ENCODE measurements around the gene TOPORS. TPM values are rescaled to one million over a fixed set of nuclear protein-coding genes. Genes with fewer than 3 reads are reported as not detected.
"Not testable (repeated sequence)": the region's sequence is repeated elsewhere in the genome, so short reads cannot be mapped to it uniquely, and the experiment has no call there.

The TOPORS gene
- 10 to 100 TPM; 12.5 to 18.2 (median 16.6) TPM for total RNA-seq
- long read RNA-seq, donor 1, full-length matches to known transcripts = 7 of 14 reads
- long read RNA-seq, donor 1, partial matches to known transcripts = 4 of 14 reads
- long read RNA-seq, donor 1, other reads (novel, unspliced or antisense) = 3 of 14 reads
- long read RNA-seq, donor 2, full-length matches to known transcripts = 7 of 8 reads
- long read RNA-seq, donor 2, partial matches to known transcripts = 0 of 8 reads
- long read RNA-seq, donor 2, other reads (novel, unspliced or antisense) = 1 of 8 reads

- peak; percentile 92 for ATAC-seq
- no peaks in the 10 kb centered on the region for H3K9me3 ChIP-seq
- DNase-seq = peak; percentile 92 to 95 (median 94)
- peaks cover 15% of the 10 kb centered on the region for H3K4me1 ChIP-seq (ENCODE audit: low read depth)
- intact Hi-C loops (cut with DNase I, micrococcal nuclease) = no loop called here
- H3K4me3 ChIP-seq = peak within 1 kb of the TSS; percentile 67
- H3K36me3 ChIP-seq (ENCODE audit: low read depth) = no peaks in the 10 kb centered on the region
- TF ChIP-seq, protein P1, sequence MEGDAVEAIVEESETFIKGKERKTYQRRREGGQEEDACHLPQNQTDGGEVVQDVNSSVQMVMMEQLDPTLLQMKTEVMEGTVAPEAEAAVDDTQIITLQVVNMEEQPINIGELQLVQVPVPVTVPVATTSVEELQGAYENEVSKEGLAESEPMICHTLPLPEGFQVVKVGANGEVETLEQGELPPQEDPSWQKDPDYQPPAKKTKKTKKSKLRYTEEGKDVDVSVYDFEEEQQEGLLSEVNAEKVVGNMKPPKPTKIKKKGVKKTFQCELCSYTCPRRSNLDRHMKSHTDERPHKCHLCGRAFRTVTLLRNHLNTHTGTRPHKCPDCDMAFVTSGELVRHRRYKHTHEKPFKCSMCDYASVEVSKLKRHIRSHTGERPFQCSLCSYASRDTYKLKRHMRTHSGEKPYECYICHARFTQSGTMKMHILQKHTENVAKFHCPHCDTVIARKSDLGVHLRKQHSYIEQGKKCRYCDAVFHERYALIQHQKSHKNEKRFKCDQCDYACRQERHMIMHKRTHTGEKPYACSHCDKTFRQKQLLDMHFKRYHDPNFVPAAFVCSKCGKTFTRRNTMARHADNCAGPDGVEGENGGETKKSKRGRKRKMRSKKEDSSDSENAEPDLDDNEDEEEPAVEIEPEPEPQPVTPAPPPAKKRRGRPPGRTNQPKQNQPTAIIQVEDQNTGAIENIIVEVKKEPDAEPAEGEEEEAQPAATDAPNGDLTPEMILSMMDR (IDR thresholded peaks at IDR 0.05) = no peak
Observed at GRCh38 chr9:32552172-32552872, at the start of gene TOPORS, which contains the start of gene SMIM27. Gene TOPORS, minus strand, starts transcription at chr9:32552586. Its CDS starts 150 bp downstream, at chr9:32552436. Gene SMIM27, plus strand, starts transcription at chr9:32552327. Its CDS starts 108 bp downstream, at chr9:32552435.

DNA sequence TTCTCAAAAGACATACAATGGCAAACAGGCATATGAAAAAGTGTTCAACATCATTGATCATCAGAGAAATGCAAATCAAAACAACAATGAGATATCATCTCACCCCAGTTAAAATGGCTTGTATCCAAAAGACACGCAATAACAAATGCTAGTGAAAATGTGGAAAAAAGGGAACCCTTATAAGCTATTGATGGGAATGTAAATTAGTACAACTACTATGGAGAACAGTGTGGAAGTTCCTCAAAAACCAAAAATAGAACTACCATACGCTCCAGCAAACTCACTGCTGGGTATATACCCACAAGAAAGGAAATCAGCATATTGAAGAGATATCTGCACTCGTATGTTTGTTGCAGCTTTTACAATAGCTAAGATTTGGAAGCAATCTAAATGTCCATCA lies 46.6 kb upstream of the TOPORS start:
- DNase-seq; intact Hi-C loops (cut with DNase I, micrococcal nuclease); ATAC-seq; H3K4me1 ChIP-seq (ENCODE audit: low read depth); H3K36me3 ChIP-seq (ENCODE audit: low read depth); H3K9me3 ChIP-seq; H3K4me3 ChIP-seq: not testable (repeated sequence)

DNA sequence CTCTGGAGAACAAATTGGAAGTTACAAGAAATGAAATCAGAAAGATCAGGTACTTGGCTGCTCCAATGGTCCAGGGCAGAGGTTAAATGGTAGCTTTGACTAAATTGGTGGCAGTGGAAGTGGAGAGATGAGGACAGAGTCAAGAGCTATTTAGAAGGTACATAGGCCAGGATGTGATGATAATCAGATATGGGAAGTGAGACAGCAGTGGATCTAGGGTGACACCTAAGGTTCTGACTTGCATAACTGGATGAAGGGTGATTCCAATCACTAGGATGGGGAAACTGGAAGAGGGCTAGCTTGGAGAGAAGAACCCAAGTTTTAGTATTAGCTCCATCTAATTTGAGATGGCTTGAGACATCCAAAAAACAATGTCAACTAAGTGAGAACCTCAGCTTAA lies 44.5 kb upstream of the TOPORS start:
- H3K9me3 ChIP-seq = no peaks in the 10 kb centered on the region
- no peak overlapping the region for H3K4me3 ChIP-seq
- no peak for ATAC-seq
- DNase-seq = no peak
- H3K4me1 ChIP-seq (ENCODE audit: low read depth) = no peaks in the 10 kb centered on the region
- intact Hi-C loops (cut with DNase I, micrococcal nuclease) = no loop called here
- H3K36me3 ChIP-seq (ENCODE audit: low read depth) = no peaks in the 10 kb centered on the region
- TF ChIP-seq, protein P1 (IDR thresholded peaks at IDR 0.05) = no peak

DNA sequence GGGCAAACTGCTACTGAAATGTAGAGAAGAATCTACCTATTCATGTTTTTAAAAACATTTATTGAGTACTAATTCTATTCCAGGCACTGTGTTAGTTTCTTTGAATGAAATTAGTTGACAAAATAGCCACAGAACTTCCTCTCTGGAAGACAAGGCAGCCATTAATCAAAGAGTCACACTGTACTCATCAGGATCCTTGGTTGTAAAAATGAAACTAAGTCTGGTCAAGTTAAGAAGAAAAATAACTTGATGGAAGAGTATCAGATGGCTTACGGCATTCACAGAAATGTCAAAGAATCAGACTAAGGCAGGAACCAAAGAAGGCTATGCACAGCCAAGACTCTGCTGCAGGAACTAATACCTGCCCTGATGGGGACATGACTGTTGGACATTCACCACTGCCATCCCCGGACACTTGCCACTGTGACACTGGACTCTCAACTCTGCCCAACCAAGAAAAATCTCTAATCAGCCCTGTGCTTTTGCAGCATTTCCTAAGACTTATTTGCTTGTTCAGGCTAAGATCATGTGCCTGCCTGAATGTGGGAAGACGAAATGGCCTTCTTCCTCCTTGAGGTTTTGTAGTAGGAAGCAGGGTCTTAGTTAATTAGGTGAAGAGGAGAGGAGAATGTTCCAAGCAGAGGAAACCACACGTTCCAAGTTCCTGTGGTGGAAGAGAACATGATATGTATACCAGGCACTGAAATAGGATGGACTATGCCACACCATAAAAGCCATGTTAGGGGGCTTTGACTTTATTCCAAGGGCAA lies 43.9 kb upstream of the TOPORS start:
- Histone ChIP-seq H3K36me3 (ENCODE audit: low read depth) (no peaks in the 10 kb centered on the region), H3K4me1 (ENCODE audit: low read depth) (no peaks in the 10 kb centered on the region), H3K4me3 (no peak overlapping the region), H3K9me3 (no peaks in the 10 kb centered on the region)
- ATAC-seq (no peak), DNase-seq (no peak)
- TF ChIP-seq, protein P1 (IDR thresholded peaks at IDR 0.05) = no peak
- intact Hi-C loops (cut with DNase I, micrococcal nuclease) = no loop called here

- ATAC-seq = no peak
Observed at GRCh38 chr9:32590898-32591297, 38.5 kb upstream of the TOPORS start.

More at GRCh38 chr9:32590898-32591297, 38.5 kb upstream of the TOPORS start:
- Histone ChIP-seq H3K4me1 (ENCODE audit: low read depth) (no peaks in the 10 kb centered on the region), H3K4me3 (no peak overlapping the region), H3K36me3 (ENCODE audit: low read depth) (no peaks in the 10 kb centered on the region), H3K9me3 (no peaks in the 10 kb centered on the region)
- intact Hi-C loops (cut with DNase I, micrococcal nuclease) = no loop called here
- TF ChIP-seq, protein P1 (IDR thresholded peaks at IDR 0.05) = no peak
- no peak for DNase-seq

All from mucosa of descending colon (tissue), 3 donors.